GM19324 (cell line): ENCODE measurements around the gene RGS9.

Experiments
- ATAC-seq: cut with Tn5 transposase; IDR thresholded peaks from one replicate; pipeline ENCODE4 v1.9.1; 2021; ENCODE audit warnings: mild to moderate bottlenecking, moderate library complexity; ENCODE audit not compliant: unreplicated experiment, low FRiP score

RGS9 gene

DNA sequence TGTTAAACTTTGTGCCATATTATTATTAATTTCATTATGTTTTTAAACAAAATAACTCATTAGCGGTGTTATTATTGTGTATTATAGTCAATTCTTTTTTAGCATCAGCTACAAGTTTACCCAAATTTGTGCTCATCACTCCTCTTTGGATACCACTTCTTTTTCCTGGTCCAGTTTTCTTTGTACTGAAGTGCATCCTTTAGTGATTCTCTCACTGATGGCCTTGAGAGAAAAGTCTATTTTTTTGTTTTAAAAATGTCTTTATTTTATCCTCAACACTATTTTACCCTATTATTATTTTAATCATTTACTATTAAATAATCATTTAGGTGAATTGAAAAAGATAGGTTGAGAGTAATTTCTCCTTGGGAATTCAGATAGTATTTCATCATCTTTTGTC is 99.2 kb downstream of the RGS9 start:
- no peak for ATAC-seq

DNA sequence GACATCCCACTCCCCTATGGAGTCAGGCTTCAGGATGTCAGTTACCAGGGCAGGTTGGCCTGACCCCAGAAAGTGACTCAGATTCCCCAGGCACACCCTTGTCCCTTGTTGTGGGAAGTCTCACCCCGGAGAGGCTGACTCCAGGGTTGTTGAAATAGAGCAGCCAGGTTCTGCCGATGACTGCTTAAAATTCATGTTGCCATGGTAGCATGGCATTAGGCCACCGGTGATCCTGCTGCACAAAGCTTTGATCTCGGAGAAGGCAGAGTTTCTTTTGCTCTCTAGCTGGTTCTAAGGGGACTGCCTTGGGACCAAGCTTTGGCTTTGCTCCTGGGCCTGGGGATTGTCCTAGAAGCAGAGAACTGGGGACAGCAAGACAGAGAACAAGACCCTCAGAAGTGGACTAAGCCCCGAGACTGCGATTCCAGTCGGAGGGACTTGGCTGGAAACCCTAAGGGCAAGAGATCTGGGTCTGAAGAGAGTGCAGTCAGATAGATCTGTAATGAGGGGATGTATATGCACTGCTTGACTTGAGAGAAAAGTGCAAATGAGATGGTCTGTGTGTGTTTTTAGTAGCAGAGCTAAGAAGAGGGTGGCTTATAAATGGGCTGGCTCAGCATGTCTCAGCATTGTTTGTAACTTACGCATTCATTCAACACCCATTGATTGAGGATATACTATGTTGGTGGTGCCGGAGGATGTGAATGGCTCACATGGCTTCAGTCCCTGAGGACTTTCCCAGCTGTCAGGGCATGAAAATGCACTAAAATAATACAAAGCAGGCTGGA is 106.9 kb downstream of the RGS9 start:
- no peak for ATAC-seq

DNA sequence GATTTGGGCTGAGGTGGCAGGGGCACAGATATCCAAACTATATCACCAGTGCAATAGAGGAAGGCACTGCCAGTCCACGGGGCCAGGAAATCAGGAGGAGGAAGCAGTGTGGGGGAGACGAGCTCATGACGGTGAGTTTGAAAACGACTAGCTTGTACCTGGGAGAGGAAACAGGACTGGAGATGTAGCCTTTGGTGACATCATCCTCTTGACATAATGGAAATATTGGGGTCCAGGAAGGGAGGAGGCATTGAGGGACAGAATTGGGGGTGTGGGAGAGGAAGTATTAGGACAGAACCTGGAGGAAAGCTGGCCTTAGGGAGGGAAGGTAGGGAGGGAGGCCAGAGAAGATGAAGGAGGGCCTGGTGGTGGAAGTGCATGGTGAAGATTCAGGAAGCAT is 109.1 kb downstream of the RGS9 start:
- no peak for ATAC-seq

DNA sequence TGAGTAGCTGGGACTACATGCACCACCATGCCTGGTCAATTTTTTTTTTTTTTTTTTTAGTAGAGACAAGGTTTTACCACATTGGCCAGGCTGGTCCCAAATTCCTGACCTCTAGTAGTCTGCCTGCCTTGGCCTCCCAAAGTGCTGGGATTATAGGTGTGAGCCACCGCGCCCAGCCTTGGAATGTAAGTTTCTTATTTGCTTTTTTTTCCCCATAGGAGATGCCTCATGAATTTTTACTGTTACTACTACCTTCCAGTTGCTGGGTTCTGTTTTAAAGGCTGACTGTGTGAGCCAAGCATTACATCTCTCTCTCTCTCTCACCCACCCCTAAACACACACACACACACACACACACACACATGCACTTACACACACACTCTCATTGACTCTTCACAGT is 112.6 kb downstream of the RGS9 start:
- ATAC-seq: no peak

DNA sequence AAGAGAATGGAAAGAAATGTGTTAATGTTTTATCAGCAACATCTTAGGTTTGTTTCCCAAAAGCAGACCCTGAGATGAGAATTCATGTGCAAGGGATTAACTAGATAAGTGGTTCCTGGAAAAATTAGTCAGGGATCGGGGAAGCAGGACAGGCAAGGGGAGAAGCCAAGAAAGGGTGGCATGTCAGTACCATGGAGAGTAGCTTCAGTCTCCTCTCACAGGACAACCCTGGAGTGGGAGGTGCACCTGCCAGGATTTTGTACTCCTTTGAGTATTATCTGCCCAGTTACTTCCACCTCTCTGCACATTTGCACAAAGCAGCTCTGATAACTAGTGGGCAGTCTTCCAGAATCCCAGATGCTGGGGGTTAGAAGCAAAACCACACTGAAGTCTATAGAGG is 117.0 kb downstream of the RGS9 start:
- ATAC-seq: no peak

DNA sequence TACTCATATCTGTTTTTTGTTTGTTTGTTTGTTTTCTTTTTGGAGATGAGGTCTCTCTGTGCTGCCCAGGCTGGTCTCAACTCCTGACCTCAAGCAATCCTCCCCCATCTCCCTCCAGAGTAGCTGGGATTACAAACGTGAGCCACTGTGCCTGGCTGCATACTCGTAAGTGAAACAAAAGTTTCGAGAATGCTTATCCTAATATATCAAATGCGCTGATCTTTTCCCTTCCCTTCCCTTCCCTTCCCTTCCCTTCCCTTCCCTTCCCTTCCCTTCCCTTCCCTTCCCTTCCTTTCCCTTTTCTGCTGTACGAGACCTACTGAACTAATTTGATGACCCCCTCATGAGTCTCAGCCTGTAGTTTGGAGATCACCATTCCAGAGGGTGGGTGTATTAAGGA is 122.1 kb downstream of the RGS9 start:
- ATAC-seq: no peak

DNA sequence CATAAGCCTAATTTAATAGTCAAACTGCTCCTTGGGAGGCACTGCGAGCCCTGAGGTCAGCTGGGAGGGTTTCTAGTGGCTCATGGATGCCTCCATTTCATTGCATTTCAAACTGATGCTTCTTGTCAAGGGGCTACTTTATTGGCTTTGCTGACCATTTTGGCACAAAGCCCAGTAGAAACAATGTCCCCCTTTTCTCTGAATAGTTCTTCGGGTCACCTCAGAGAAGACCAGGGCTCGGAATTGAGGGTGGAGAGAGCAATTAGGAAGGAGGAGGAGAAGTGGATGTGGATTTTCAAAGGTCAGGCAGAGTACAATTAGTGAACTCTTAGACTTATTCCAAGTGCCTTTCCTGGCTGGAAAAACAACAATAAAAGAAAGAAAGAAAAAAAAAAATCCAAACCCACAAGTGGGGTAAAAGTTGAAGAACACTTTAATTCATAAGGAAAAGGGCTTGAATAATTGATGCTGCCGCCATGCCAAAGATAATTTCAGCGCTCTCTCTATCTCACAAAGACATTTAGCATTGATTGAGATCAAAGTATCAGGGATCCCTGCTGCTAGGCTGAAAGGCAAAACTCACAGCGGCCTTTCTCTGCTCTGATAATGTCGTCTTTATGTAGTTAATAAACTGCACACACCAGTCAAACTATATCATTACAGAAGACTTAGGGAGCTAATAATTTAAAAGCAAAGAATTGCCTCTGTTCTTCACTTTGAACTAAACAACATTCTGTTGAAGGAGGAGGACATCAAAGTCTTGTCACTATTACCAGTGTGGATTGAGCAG is 122.7 kb downstream of the RGS9 start:
- ATAC-seq: no peak

DNA sequence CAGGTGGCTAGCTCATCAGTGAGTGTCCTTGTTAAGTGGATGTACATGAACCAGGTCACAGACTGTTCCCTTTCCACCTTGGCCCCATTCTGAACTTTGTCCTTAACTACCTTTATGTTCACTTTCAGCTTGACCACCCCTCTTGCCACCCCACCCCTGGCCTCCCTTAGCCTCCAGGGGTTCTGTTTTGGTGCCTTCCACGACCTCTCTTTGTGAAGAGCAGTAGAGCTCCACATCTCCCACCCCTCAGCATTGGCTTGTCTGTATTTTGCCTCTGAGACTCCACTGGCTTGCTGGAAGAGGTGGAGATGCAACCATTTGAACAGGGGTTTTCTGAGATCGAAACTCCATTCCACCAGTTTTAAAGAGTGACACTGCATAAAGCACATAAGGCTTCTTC is 123.5 kb downstream of the RGS9 start:
- no peak for ATAC-seq

DNA sequence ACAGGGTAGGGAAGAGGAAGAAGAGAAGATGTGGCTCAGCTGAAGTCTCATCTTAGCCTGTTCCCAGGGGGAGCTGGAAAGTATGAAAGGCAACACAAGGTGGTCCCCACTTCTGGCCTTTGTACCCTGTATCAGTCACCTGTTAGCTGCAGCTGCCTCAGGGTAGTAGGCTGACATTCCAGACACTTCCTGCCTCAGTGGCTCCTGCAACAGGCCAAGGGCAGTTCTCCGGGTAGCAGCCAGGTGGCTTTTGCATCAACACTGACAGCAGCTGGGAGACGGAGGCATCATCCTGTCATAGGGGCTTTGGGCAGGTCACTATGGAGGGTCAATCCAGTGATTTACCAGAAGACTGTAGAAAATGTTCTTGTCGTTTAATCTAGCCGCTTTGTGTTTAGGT is 124.0 kb downstream of the RGS9 start:
- no peak for ATAC-seq

DNA sequence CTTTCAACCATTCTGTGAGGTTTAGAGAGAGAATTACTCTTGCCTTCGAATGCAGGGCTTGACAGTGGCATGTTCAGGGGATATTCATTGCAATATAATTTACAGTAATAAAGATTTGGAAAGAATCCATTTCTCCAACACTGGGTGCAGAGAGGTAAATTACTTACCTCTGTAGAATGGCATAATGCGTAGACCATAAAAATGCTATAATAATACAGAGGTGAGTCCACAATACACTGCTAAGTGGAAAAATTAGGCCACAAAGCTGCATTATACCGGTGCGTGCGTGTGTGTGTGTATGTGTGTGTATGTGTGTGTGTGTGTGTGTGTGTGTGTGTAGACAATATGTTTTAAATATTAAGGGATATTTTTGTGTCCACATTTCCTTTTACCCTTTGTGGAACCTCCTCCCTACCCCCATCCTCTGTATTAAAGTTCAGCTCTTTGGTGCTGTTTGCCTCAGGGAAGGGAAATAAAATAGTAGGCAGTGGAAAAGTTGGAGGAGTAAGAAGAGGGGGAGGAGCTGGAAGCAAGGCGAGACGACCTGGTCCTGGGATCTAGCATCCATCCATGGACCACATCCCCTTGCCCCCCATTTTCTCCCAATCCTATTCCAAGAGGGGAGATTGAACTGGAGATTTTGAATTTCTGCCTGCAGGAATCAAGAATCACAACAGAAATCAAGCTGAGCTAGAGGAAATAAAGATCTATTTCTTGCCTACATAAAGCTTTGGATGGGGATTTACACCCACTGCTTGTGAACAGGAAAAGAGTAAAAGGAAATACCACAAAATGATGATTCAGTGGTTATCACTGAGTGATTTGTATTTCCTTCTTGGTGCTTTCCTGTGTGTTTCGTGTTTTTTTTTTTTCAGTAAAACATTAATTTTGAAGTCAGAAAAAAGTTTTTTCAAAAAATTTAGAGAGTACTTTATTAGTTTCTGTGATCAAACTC is 124.8 kb downstream of the RGS9 start:
- no peak for ATAC-seq

DNA sequence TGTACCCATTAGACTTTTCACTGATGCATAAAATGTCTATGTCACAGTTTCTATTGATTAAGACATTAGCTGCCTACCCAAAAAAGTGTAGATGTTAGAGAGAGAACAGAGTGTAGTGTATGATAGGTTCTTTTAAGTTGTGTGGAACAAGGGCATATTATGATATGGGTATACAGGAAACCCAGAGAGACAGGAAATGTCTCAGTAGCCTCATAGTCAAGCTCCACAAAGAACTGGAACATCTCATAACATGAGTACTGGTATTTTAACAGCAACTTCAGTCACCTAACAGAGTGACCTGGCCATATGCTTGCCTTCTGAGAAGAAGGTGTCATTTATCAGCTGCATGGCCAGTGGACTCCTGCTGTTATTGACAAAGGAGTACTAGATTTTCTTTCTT is 128.1 kb downstream of the RGS9 start:
- no peak for ATAC-seq

DNA sequence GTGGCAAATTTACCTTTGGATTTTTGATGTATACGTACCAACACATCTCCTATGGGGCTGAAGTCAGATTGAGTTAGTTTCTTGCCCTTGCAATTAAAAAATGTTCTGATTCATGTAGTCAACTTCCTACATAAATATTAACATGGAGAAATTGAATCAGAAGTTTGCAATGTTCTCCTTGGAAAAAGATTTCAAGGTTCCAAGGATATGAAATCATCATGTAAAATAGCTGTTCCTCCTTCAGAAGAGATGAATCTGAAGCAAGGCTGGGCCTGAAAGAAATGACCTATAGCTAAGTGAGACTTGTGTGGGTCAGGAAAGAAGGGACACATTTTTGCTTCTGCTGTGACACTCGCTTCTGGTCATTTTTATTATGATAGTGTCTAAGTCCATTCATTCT is 131.7 kb downstream of the RGS9 start:
- no peak for ATAC-seq

DNA sequence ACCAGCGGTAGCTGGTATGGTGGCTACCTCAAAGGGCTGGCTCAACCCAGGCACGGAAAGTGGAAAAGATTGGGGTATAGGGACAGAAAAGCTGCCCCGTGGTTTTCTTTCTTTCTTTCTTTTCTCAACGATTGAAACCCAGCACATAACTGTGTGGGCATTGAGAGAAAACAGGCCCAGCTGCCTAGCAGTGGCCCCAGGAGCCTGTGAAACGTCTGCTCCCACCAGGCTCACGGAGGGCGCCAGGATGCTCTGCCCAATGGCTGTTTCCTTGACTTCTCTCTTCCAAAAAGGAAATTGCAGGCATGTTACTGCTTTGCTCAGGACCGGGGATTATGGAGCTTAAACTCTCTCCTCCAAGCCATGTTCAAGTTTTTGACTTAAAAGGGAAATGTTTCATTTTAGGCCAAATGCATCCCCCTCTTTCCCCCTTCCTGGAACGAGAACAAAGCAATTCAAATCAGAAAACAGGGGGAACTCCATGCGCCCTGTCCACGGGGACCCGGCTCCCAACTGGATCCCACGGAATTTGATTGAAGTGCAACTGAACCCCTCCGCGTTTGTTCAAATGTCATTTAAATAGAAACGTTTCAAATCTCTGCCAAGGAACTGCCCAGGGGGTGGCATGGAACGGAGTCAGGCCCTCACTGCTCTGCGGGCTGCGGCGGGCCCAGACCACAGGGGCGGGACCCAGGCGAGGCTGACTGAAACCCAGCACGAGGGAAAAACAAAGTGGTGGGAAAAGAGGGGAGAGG is 133.5 kb downstream of the RGS9 start:
- no peak for ATAC-seq

DNA sequence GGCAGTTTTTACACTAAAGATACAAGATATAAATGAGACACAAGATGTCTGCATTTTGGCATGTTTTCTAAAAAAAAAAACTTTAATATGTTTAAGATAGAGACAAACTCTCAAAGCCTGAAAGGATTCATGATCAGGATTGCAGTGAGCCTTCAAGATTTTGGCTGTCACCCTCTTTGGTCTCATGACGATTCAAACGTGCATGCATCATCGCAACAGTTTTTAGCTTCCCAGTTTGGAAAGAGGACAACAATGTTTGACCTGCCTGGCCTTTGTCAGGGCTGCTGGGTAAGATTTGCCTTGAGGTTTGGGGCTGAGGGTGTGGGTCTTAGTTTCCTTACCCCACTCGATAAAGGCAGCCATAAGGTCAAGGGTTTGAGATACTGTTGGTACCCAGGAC is 134.1 kb downstream of the RGS9 start:
- no peak for ATAC-seq
